Measurements from ENCODE around the gene LRRC32. TPM values are rescaled to one million over a fixed set of nuclear protein-coding genes. Genes with fewer than 3 reads are reported as not detected.

The LRRC32 gene
- total RNA-seq, 1 experiment from 2014 or later: not detected

GRCh38 chr11:76702336-76703128 lies 32.0 kb upstream of the LRRC32 start:
- Histone ChIP-seq H3K36me3 (no peaks in the 10 kb centered on the region), H3K4me3 (no peak overlapping the region), H3K9me3 (no peaks in the 10 kb centered on the region), H3K27me3 (no peaks in the 10 kb centered on the region)
- no peak for DNase-seq

- Histone ChIP-seq H3K36me3 (no peaks in the 10 kb centered on the region), H3K27me3 (no peaks in the 10 kb centered on the region), H3K9me3 (no peaks in the 10 kb centered on the region), H3K4me3 (no peak overlapping the region)
- peak; percentile 18 for DNase-seq
These were observed 30.9 kb upstream of the LRRC32 start for GRCh38 chr11:76701294-76702040.

DNA sequence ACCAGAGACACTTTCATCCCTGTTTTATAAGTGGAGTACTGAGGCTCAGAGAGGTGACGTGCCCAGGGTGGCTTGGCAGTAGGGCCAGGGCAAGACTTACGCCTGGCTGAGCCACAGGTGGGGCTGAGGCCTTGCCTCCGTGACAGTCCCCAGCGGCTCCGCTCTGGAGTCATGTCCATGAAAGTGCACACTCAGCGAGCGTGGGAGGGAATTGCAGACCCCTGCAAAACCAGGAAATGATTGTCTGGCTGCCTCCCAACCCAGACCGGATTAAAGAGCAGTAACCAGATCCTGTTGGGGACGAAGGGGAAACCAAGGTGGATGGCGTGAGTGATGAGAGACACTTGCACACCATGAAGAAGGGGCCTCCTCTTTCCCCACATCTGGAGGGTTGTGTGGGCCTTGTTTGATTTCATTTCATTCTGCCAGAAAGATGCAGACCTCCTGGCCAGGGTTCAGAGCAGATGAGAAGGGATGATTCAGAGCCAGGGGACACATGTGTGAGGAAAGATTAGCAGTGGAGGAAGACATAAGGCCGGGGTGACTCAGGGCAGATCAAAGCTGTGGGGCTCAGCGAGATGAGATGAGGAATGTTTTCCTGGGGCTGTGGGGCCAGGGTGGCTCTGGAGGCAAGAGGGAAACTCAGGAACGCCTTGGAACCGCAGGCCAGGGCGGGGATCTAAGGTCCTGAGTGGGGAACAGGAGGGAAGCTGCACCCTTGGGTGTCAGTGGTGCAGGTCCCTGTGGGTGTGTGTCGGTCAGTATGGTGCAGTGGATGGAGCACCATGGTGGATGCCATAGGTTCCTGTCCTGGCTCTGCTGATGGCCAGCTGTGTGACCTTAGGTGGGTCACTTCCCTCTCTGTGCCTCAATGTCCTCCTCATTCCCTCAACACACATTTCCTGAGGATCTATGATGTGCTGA lies 29.9 kb upstream of the LRRC32 start:
- Histone ChIP-seq H3K9me3 (no peaks in the 10 kb centered on the region), H3K27me3 (no peaks in the 10 kb centered on the region), H3K36me3 (no peaks in the 10 kb centered on the region), H3K4me3 (no peak overlapping the region)
- peak; percentile 80 for DNase-seq

DNA sequence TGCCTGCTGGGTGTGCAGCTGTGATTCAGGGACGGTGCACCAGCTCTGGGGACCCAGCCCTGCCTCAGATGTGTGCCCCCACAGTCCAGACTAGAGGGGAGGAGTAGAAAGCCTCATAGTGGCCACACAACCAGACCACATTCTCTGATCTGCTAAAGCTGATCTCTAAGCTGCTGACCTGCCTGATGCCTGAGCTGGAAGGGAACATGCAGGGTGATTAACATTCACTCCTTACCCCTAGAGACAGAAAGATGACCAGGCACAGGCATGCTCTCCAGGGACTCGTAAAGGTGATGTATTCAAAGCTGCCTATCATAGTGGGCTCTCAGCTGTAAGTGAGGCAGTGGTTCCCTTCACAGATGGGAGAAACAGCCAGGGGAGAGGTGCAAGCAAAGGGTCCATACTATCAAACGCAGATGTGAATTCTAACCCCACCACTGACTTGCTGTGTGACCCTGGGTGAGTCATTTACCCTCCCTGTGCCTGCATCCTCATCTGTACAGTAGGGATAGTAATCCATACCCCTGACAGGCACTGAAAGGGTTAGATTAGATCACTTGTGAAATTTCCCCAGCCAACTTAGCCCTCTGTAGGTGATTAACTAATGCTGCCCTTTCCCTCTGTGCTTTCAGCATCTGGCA lies 29.0 kb upstream of the LRRC32 start:
- Histone ChIP-seq H3K36me3 (no peaks in the 10 kb centered on the region), H3K4me3 (no peak overlapping the region), H3K27me3 (no peaks in the 10 kb centered on the region), H3K9me3 (no peaks in the 10 kb centered on the region)
- no peak for DNase-seq

- Histone ChIP-seq H3K9me3 (no peaks in the 10 kb centered on the region), H3K27me3 (no peaks in the 10 kb centered on the region), H3K4me3 (no peak overlapping the region), H3K36me3 (no peaks in the 10 kb centered on the region)
- no peak for DNase-seq
These were observed 27.9 kb upstream of the LRRC32 start for GRCh38 chr11:76698321-76699043.

GRCh38 chr11:76696756-76697155 lies 26.2 kb upstream of the LRRC32 start:
- Histone ChIP-seq H3K4me3 (no peak overlapping the region), H3K9me3 (no peaks in the 10 kb centered on the region)

DNA sequence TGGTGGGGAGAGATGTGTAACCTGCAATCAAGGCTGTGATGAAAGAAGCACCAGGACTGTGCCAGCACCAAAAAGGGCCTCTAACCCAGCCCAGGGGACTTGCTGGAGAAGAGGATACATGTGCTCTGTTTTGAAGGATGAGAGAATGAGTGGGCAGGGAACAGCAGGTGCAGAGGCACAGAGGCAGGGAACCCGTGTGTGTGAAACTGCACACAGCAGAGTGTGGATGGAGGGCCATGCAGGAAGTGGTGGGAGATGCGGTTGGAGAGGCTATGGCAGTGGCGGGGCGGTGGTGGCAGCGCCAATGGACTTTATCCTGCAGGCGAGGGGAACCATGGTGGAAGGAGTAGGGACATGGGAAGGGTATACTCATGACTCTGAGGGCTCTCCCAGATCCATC lies 25.2 kb upstream of the LRRC32 start:
- Histone ChIP-seq H3K27me3 (no peaks in the 10 kb centered on the region), H3K4me3 (no peak overlapping the region), H3K9me3 (no peaks in the 10 kb centered on the region), H3K36me3 (no peaks in the 10 kb centered on the region)
- DNase-seq: no peak

More at GRCh38 chr11:76696756-76697155, 26.2 kb upstream of the LRRC32 start:
- DNase-seq: no peak
- H3K27me3 ChIP-seq: no peaks in the 10 kb centered on the region
- no peaks in the 10 kb centered on the region for H3K36me3 ChIP-seq

DNA sequence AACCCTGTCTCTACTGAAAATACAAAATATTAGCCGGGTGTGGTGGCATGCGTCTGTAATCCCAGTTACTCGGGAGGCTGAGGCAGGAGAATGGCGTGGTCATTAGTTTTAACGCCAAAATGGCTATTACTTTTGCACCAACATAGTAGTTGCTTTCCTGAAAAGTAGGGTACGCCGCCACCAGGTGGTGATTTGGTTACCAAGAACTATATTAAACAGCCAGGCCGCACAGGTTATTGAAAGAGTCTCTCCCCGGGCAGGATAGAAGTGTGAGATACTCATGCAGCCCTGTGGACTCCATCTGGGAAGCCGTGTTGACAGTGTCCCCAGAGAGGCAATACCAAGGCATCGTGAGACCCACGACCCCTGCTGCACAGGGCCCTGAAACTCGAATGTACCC lies 24.6 kb upstream of the LRRC32 start:
- DNase-seq: no peak

GRCh38 chr11:76694664-76695063 lies 24.1 kb upstream of the LRRC32 start:
- no peak overlapping the region for H3K4me3 ChIP-seq
- H3K9me3 ChIP-seq: no peaks in the 10 kb centered on the region
- H3K27me3 ChIP-seq: no peaks in the 10 kb centered on the region
- peak; percentile 49 for DNase-seq
- no peaks in the 10 kb centered on the region for H3K36me3 ChIP-seq

More for the DNA sequence above, 24.6 kb upstream of the LRRC32 start:
- Histone ChIP-seq H3K27me3 (no peaks in the 10 kb centered on the region), H3K4me3 (no peak overlapping the region), H3K36me3 (no peaks in the 10 kb centered on the region), H3K9me3 (no peaks in the 10 kb centered on the region)

GRCh38 chr11:76693806-76694205 lies 23.3 kb upstream of the LRRC32 start:
- Histone ChIP-seq H3K9me3 (no peaks in the 10 kb centered on the region), H3K36me3 (no peaks in the 10 kb centered on the region), H3K27me3 (no peaks in the 10 kb centered on the region), H3K4me3 (no peak overlapping the region)
- DNase-seq: no peak

- no peaks in the 10 kb centered on the region for H3K36me3 ChIP-seq
These were observed 22.4 kb upstream of the LRRC32 start for GRCh38 chr11:76692956-76693355.

DNA sequence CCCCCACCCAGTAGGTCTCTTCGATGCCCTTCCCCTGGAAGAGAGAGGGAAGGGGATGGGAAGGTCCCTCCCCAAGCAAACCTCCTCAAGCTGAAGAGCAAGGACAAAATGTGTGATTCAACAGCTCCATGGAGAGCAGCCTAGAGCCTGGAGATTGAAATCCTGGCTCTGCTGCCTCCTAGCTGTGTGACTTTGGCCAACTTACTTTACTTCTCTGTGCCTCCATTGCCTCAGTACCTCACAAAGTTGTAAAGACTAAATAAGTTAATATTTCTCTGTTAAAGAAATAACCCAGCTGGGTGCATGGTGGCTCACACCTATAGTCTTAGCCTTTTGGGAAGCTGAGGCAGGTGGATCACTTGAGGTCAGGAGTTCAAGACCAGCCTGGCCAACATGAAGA lies 21.1 kb upstream of the LRRC32 start:
- Histone ChIP-seq H3K4me3 (no peak overlapping the region), H3K9me3 (no peaks in the 10 kb centered on the region), H3K27me3 (no peaks in the 10 kb centered on the region), H3K36me3 (no peaks in the 10 kb centered on the region)
- DNase-seq: no peak

More at GRCh38 chr11:76692956-76693355, 22.4 kb upstream of the LRRC32 start:
- no peaks in the 10 kb centered on the region for H3K27me3 ChIP-seq
- no peaks in the 10 kb centered on the region for H3K9me3 ChIP-seq
- DNase-seq: no peak
- H3K4me3 ChIP-seq: no peak overlapping the region

DNA sequence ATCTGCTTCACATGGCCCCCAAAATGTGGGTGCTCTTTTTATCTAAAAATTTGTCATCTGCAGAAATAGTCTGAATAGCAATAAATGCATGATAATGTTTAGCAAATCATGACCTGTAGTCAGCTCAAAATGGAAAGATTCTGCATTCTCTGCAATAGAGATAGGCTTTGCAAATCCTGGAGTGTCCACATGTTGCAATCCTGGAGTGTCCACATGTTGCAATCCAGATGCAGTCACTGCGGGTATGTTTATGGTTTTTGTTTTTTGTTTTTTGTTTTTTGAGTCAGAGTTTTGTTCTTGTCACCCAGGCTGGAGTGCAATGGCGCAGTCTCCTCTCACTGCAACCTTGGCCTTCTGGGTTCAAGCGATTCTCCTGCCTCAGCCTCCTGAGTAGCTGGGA lies 20.2 kb upstream of the LRRC32 start:
- Histone ChIP-seq H3K4me3 (no peak overlapping the region), H3K9me3 (no peaks in the 10 kb centered on the region), H3K36me3 (no peaks in the 10 kb centered on the region), H3K27me3 (no peaks in the 10 kb centered on the region)
- no peak for DNase-seq

DNA sequence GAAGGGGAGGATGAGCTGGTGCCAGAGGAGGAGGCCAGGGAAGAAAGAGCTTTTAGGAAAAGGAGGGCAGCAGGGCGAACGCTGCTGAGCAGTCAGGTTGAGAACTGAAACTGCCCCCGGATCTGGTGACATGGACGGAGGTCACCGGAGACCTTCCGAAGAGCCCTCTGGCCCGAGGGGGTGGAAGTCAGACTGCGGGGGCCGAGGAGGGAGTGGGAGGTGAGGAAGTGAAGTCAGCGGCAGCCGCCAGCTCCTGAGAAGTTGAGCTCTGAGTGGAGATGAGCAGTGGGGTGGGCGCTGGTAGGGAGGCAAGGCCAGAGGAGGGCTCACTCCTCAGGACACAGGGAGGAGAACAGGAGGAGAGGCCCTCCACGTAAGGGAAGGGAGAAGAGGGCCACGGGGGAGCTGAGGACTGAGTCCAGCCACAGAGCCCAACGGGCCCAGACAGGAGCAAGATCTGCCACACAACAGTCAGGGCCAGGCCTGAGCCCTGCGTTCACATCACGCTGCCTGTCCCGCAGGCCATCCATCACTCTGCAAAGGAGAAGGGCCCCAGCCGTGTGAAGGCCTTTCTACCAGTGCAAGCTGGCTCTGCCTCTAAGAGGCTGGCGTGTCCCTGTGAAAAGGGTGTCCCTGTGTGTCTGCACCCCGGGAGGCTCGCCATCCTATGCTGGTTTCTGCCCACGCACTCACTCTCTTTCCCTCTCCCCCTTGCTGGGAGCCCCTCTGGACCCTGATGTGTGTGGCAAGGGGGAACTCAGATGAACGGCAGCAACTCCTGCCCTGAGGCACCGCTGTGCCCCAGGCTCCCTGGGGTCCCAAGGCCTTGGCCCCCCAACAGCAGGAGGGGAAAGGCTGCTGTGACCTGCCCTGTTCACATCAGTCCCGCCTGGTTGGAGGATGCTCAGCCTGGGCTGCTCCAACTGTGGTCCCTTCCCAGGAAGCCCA lies 19.0 kb upstream of the LRRC32 start:
- DNase-seq: no peak
- H3K4me3 ChIP-seq: no peak overlapping the region
- no peaks in the 10 kb centered on the region for H3K9me3 ChIP-seq
- no peaks in the 10 kb centered on the region for H3K36me3 ChIP-seq
- H3K27me3 ChIP-seq: no peaks in the 10 kb centered on the region

DNA sequence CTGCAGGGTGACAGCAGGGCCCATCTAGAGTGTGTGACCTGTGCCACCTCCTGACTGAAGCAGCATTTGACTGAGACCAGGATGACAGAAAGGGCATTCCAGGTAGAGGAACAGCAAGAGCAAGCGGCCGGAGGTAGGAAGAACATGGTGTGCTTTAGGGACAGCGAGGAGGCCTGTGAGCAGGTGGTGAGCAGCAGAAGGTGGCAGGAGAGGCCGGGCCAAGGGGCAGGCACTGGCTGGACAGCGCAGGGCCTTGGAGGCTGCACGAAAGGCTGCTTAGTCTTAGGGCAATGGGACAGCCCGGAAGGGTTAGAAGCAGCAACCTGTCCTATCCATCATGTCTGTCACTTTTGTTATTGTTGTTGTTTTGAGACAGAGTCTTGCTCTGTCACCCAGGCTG lies 17.6 kb upstream of the LRRC32 start:
- Histone ChIP-seq H3K9me3 (no peaks in the 10 kb centered on the region), H3K36me3 (no peaks in the 10 kb centered on the region), H3K4me3 (no peak overlapping the region), H3K27me3 (no peaks in the 10 kb centered on the region)
- DNase-seq: no peak

All from MG63 (cell line).